Testis (tissue), 2 donors: ENCODE measurements around the gene STK17A.

Experiments used
- POLR2A ChIP-seq: fragments of 450-650 bp; IDR thresholded peaks from one replicate; pipeline ENCODE4 v1.6.1; 2017; ENCODE audit warnings: antibody characterized with exemption, mild to moderate bottlenecking, moderate library complexity
- TF ChIP-seq, protein P1 (sequence below), 3 experiments: fragments of 450-650 bp in 2 of 3; fragments of 200-600 bp in 1 of 3; sonication (generic) in 1 of 3; IDR thresholded peaks; one replicate each; pipeline ENCODE4 v1.5.1; 2016 to 2019; ENCODE audit warnings: antibody characterized with exemption in 3 of 3, mild to moderate bottlenecking in 2 of 3, moderate library complexity in 1 of 3

DNA sequence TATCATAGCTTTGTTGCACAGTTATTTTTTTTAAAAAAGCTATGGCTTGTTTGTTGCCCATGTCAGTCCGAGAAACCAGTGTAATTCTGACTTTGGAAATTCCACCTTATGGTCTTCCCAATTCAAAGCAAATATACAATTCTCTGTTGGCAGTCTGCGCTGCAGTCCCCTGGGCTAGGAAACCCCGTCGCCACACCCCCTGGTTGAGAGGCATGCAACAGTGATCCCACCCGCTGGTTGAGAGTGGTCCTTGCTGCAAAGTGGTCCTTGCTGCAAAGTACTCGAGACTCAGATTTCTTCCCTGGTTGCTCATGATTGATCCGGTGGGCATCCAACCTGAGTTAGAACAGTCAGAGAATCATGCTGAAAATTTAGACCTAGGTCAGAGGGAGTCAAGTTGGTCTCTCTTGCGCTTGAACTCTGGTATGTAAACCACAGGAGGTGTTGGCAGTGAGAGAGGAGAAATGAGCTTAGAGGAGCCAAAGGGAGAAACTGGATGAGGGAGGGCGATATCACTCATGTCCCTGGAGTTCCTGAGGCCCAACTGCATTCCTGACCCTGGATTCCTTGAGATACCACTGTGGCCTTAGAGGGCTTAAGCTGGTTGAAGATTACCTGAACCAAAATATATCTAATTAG lies 45.0 kb upstream of the STK17A start:
- TF ChIP-seq, protein P1, sequence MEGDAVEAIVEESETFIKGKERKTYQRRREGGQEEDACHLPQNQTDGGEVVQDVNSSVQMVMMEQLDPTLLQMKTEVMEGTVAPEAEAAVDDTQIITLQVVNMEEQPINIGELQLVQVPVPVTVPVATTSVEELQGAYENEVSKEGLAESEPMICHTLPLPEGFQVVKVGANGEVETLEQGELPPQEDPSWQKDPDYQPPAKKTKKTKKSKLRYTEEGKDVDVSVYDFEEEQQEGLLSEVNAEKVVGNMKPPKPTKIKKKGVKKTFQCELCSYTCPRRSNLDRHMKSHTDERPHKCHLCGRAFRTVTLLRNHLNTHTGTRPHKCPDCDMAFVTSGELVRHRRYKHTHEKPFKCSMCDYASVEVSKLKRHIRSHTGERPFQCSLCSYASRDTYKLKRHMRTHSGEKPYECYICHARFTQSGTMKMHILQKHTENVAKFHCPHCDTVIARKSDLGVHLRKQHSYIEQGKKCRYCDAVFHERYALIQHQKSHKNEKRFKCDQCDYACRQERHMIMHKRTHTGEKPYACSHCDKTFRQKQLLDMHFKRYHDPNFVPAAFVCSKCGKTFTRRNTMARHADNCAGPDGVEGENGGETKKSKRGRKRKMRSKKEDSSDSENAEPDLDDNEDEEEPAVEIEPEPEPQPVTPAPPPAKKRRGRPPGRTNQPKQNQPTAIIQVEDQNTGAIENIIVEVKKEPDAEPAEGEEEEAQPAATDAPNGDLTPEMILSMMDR (IDR thresholded peaks at IDR 0.05) = no peak
- TF ChIP-seq POLR2A = no peak
